Left colon (tissue), 2 donors: ENCODE measurements around the gene UBIAD1. TPM values are rescaled to one million over a fixed set of nuclear protein-coding genes. Genes with fewer than 3 reads are reported as not detected.
A peak's percentile ranks its signal among the peaks of the same experiment; 100 is the strongest.
"Not testable (repeated sequence)": the region's sequence is repeated elsewhere in the genome, so short reads cannot be mapped to it uniquely, and the experiment has no call there.

Experiments
- ATAC-seq: fragments of 200-7000 bp; cut with Tn5 transposase; one replicate; pipeline ENCODE4 v1.9.1; 2020; ENCODE audit warnings: mild to moderate bottlenecking, moderate library complexity
- DNase-seq, 2 donors: peaks; one replicate each; pipeline ENCODE4 v3.0.0-alpha.2; 2020
- intact Hi-C, 2 donors: fragments of 100-400 bp; cut with DNase I in 1 of 2; cut with micrococcal nuclease in 1 of 2; formaldehyde crosslinking; loops; one replicate each; pipeline versions ENCODE4 v1.11.2 to v1.14.0; 2022; cut with DNase I, micrococcal nuclease
- total RNA-seq, 2 donors: library from RNA; stranded (reverse); fragmentation: NEBNext Ultra II Directional; extraction: Animal tissue kit (Norgen Biotek cat#: 25700); gene quantifications; one replicate each; pipeline ENCODE4 v1.2.1, GENCODE V29; 2021
- donor health status: DM: no; HTN: no; CAD: no.
- donor health status: DM: yes; HTN: yes; CAD: no.

Gene UBIAD1
- total RNA-seq, 2 donors from 2014 or later, result 11.0 to 12.4 TPM

DNA sequence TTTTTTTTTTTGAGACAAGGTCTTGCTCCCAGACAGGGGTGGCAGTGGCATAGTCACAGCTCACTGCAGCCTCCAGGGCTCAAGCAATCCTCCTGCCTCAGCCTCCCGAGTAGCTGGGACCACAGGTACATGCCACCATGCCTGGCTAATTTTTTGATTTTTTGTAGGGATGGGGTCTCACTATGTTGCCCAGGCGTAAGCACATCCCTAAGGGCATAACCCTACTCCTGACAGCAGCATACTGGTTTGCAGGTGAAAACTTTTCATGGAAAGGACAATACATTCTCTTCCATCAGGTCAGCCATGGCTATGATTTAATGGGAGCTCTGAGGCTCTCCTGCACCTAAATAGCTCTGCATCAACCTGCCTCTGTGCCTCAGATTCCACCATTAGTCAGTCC lies 29.4 kb downstream of the UBIAD1 start:
- no peak for ATAC-seq
- DNase-seq, result no peak
- intact Hi-C loops, result no loop called here

DNA sequence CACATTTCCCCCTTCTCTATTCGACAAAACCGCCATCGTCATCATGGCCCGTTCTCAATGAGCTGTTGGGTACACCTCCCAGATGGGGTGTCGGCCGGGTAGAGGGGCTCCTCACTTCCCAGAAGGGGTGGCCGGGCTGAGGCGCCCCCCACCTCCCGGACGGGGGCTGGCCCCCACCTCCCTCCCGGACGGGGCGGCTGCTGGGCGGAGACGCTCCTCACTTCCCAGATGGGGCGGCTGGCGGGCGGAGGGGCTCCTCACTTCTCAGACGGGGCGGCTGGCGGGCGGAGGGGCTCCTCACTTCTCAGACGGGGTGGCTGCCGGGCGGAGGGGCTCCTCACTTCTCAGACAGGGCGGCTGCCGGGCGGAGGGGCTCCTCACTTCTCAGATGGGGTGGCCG lies 32.5 kb downstream of the UBIAD1 start:
- ATAC-seq, DNase-seq, intact Hi-C loops: not testable (repeated sequence)

DNA sequence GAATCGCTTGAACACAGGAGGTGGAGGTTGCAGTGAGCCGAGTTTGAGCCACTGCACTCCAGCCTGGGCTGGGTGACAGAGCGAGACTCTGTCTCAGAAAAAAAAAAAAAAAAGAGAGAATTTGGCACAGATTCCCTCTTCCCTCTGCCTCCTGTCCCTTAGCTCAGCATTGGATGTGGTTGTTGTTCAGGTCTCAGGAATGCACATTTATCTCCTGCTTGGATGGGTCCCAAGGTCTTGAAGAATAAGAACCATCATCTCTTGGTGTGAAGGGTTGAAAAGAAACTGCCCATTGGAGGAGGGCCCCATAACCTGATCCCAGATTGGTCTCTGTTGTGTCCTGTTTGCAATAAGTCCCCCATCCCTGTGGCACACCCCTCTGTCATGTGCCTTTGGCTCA lies 34.9 kb downstream of the UBIAD1 start:
- no peak for DNase-seq
- intact Hi-C loops, result no loop called here
- ATAC-seq, result no peak

DNA sequence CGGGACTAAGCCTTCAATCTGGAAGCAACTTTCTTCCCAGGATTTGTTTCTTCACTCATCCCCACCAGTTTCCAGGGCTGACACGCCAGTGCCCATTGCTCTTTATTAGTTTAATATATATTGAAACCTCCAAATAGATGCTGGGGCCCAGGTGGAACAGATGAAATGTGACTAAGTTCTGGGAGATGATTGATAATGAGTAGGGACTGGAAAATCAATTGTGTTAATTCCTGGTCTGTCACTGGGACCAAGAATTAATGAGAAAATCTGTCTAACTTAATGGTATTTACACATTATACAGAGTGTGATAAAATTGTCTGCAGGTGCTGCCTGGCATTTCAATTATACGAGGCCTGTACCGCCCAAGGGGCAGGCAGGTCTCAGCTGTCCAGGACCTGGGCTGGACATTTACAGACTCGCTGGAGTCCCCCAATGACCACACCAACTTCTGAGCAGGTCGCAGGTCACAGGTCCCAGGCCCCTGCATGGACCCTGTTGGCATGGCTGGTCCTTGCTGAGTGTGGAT lies 35.8 kb downstream of the UBIAD1 start:
- intact Hi-C loops, result no loop called here
- DNase-seq (no peak), ATAC-seq (no peak)

DNA sequence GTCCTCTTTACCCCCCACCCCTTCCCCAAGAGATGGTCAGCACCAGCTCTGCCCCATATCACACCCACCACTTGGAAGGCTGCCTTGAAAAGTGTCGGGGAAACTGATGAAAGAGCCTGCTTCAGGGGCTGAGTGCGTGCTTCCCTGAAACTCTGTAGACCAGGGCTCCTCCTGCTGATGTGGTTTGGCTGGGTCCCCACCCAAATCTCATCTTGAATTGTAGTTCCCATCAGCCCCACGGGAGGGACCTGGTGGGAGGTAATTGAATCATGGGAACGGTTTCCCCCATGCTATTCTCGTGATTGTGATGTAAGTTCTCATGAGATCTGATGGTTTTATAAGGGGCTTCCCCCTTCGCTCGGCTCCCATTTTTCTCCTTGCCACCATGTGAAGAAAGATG lies 36.4 kb downstream of the UBIAD1 start:
- no peak for ATAC-seq
- intact Hi-C loops, result no loop called here
- DNase-seq, result no peak

DNA sequence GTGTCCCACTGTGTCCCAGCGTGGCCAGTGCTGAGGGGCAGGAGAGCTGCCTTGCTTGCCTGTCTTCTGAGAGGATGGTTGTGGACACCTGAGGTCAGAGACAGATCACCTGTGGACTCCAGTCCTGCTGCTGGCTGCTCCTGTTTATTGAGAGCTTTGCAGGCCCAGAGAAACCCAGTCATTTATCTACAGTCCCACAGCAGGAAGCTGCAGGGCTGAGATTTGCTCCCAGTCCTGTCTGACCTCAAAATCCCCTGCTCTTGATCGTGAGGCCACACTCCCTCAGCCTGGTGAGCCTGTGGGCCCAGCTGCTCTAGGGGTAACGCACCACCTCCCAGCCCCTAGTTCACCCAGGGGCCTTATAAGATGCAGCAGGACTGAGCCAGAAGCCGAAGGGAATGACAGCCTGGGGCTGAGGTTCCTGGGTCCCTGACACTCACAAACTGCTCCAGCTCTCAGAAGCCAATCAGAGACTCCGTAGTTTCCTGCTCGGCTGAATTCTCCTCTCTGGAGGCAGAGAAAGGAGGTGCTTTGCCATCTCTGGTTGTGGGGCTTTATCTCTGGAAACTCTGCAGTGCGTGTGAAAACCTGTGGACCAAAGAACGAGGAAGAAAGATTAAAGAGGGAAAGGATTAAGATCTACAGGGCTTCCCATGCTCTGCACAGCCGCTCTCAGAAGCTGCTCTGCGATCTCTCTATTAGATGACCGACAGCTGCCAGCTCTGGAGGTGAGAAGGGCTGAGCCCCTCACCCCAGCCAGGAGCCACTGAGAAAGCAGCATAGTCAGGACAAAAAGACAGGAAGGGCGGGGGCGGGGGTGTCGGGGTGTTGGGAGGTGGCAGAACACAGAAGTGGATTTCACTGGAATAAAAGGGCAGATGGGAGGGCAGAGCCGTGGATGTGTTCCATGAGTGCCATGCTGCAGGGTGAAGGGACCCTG lies 39.1 kb downstream of the UBIAD1 start:
- ATAC-seq, result no peak
- intact Hi-C loops, result no loop called here
- DNase-seq, result no peak

DNA sequence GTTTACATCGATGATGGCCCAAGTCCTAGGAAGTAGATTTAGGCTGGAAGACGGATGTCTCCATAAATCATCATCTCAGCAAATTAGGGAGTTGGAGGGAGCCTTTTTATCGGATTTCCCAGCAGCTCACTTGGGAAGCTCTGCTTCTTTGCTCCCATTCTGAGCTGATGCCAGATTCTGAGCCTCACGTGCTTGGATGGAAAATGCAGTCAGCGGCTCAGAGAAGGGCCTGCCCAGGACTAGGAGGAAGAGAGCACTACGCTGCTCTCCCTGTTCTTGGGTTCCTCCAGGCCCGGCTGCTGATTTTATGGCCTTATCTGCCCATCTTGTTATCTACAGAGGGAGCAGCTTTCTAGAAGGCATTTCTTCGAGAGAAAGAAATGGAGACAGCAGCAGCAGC lies 42.0 kb downstream of the UBIAD1 start:
- intact Hi-C loops, result no loop called here
- ATAC-seq (no peak), DNase-seq (no peak)

DNA sequence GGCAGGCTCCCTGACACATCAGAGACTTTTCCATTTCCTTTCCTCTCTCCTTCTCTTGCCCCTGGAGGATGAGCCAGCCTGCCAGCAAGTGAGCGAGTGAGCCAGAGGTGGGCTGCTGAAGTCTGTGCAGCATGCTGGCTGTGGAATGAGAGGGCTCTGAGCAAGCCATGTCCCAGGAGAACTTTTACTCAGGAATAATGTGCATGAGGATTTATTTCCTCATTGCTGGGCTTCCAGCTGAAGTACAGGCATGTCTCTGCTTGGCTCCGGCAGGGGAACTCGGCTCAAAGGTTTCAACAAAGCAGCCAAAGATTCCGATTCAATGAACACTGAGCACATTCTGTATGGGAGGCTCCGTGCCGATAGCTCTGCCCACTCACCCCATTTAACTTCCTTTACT lies 43.7 kb downstream of the UBIAD1 start:
- no peak for DNase-seq
- intact Hi-C loops, result no loop called here
- no peak for ATAC-seq

DNA sequence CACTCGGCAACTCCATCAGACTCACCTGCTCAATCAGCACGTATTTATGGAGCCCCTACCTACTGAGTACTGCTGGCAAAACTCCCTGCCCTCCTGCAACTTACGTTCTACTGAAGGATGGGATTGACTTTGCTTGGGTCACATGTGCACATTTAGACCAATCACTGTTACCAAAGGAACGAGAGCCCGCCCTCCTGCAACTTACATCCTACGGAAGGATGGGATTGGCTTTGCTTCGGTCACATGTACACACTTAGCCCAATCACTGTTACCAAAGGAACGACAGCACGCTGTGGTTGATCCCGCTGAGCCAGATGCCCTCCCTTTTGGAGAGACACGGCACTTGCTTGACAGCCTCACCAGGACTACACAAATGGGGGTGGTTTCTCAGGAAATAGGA lies 46.0 kb downstream of the UBIAD1 start:
- intact Hi-C loops, result no loop called here
- ATAC-seq (no peak), DNase-seq (no peak)

DNA sequence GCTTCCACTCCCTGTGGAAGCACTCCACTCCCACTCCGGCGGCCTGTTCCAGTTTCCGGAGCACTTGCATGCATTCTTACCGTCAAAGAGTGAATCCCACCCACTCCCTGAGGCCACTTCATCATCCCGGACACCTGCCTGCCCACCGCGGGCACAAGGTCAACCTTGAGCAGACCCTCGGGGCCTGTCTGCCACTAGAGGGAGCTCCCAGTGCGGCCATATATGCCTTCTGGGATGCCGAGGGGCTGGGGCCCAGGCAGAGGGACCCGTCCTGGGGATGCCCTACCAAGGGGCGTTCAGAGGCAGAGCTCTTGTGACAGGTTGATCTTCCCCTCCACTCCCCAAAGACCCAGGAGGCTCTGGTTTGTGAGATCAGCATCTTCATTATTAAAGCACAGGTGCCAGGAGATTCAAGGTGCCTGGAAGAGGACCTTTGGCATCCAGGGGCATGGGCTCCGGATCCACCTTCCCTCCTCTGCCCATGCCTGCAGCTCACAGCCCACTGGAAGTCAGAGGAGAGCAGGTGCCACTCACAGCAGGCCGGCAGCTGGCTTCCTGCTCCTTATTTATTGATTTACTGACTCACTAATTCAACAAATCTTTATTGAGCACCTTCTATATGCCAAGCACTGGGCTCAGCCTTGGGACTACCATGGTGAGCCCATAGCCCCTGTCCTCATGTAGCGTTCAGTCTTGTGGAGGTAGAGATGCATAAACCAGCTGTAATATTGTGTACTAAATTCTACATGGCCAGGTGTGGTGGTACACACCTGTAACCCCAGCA lies 47.3 kb downstream of the UBIAD1 start:
- ATAC-seq, result no peak
- intact Hi-C loops, result no loop called here
- DNase-seq, result peak in 1 of 2 donors; percentile 25

DNA sequence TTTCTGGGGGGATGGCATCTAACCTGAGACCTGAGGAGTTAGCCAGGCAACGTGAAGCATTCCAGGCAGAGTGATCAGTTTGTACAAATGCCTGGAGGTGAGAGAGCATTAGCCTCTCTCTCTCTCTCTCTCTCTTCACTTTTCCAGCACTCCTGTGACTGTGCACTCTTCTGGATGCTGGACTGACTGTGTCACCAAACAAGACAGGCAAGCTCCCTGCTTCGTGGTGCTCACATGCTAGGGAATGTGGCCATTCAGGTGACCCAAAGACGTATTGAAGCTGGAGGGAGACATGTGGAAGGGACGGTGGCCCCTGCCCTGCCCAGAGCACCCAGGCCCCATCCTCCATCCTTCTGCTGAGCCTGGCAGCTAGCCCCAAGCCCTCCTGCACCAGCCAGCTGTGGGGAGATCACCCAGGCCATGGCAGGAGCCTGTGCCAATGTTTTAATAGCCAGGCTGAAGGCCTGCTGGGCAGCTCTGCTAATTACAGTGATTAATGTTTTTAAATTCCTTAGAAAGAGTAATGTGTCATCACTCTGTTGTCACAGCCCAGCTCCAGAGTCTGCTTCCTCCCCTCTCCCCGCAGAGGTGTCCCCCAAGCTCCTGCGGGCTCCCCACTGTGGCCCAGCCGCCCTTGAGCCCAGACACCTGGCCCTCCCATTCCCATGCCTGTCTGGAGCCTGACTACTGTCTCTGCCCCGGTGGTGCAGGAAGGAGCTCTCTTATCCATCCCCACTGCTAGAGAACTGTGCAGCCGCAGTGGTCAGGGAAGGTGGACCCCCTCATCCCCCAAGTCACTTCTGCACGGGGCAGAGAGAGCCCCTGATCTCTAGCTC lies 48.9 kb downstream of the UBIAD1 start:
- intact Hi-C loops, result no loop called here
- ATAC-seq (no peak), DNase-seq (no peak)

DNA sequence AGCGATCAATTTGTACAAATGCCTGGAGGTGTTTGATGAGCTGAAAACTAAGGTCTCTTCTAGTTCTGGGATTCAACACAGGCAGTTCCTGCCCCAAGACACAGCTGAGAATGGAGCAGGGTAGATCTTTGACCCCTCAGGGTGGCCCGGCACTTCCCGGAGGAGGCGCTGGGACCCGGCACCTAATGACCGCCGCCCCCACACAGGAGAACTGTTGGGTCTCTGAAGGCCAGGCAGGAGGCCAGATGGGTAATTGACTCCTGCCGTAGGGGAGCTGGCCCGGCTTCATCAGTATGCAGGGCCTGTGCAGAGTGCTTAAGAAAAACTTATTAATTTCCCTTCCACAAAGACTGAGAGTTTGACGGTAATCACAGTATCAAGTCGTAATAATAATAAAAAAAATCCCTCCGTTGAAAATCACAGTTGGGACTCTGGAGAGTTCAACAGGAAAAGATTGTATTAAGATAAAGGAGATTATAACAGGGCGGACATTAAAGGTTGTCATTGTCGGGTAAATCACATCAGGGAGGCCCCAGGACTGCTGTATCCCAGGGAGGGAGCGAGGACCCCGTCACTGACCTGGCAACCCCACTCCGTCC lies 51.7 kb downstream of the UBIAD1 start:
- no peak for ATAC-seq

DNA sequence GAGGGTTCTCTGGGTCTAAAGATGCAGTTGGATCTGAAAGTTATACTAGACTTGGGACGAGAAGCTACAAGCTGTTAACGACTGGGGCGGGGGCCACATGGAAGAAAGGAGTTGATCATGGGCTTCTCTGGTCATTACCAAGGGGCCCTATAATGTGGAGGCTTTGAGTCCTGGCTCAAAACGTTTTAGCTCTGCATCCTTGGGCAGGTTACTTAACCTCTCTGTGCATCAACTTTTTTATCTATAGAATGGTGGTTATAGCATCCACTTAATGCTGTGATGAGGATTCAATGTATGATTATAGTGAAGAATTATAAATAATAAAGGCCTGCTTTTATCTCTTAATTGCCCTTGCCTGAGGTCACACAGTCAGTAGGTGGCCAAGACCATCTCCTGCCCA lies 53.1 kb downstream of the UBIAD1 start:
- intact Hi-C loops, result no loop called here
- DNase-seq (no peak), ATAC-seq (no peak)

More for the DNA sequence above, 51.7 kb downstream of the UBIAD1 start:
- intact Hi-C loops, result no loop called here
- DNase-seq, result no peak

DNA sequence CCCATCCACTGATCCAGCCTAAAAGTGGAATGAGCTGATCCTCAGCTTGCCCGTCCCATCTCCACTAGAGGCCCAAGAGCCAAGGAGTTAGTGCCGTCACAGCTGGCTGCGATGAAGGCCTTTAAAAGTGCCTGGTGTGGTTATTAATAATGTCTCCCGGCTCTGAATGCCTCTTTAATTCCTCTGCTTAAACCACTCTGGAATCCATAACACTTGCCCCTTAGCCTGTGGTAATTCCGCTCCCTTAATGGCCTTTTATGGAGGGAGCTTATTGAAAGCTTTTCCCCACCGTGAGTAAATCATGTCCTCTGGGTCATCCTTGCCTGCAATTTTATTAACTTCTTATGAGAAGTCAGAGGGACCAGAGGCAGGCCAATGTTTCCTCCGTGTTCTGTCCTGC lies 55.4 kb downstream of the UBIAD1 start:
- intact Hi-C loops, result no loop called here
- no peak for DNase-seq
- ATAC-seq, result no peak

DNA sequence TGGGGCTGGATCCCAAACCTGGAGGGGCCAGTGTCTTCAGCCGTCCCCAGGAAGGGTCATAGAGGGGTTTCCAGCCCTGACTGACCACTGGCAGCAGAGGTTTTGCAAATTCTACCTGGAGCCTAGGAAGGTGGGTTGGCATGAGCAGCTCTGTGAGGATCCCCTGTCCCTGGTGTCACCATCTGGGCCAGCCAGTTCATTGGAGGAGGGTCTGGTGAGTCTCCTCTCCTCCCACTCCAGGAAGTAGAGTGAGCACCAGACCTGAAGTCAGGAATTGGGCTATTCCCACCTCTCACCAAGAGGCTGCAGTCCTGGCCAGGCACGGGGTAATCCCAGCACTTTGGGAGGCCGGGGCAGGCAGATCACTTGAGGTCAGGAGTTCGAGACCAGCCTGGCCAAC lies 57.4 kb downstream of the UBIAD1 start:
- no peak for ATAC-seq
- intact Hi-C loops, result no loop called here
- no peak for DNase-seq

DNA sequence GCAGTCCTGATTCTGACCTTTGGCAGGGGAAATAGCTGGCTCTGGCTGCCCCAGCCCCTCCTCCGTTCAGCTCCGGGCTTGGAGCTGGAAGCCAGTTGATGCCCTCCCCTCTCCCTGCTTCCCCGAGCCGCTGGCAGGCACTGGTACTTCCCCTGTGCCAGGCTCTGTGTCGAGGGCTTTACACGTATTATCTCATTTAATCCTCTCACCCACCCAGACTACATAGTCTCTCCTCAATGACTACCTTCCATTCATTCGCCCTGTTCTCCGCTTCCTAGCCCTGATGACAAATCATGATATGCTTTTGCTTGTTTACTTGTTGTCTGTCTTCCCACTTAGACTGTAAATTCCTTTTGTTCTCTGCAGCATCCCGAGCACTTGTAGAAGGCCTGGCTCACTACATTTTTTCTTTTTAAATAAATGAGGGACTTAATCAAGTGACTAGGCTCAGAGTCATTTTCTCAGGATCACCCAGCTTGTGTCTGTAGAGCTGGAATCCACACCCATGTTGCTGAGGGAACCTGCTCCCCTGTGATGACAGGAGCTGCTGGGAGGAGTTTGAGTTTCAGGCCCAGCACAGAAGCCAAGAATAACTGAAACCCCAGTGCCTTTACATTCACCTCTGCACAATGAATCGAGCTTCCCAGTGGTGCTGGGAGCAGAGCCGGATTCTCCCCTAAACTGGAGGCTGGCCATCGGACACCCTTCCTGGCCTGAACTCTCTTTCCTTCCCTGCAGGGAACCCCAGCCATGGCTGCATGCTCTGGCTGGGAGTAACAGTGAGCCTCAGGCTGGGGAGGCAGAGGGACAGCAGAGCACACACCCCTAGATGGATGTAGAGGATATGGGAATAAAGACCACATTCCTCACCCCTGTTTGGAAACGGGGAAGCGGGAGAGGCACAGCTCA lies 58.3 kb downstream of the UBIAD1 start:
- DNase-seq, result no peak
- intact Hi-C loops, result no loop called here
- no peak for ATAC-seq

DNA sequence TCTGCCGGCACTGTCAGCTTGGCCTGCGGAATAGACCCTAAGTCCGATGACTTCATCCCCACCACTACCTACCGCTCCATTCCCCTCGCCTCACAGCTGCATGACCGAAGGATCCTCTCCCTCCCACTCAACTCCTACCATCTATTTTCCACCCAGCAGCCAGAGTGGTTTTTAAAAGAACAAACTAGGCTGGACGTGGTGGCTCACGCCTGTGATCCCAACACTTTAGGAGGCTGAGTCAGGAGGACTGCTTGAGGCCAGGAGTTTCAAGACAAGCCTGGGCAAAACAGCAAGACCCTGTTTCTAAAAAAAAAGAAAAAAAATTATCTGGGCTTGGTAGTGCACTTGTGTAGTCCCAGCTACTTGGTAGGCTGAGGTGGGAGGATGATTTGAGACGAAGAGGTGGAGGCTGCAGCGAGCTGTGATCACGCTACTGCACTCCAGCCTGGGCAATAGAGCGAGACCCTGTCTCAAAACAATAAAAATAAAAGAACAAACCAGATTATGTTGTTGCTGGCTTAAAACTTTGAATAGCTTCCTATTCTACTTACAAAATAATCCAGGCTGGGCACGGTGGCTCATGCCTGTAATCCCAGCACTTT lies 59.0 kb downstream of the UBIAD1 start:
- no peak for ATAC-seq
- DNase-seq, result no peak
- intact Hi-C loops, result no loop called here
